ENCODE data around the gene HMGCL.
A peak's percentile ranks its signal among the peaks of the same experiment; 100 is the strongest.
"Not testable (repeated sequence)": the region's sequence is repeated elsewhere in the genome, so short reads cannot be mapped to it uniquely, and the experiment has no call there.

HMGCL gene

GRCh38 chr1:23867542-23867894 lies 42.3 kb upstream of the HMGCL start:
- H3K4me1 Mint-ChIP-seq: peaks cover 21% of the 10 kb centered on the region
- peaks cover 8% of the 10 kb centered on the region for H3K36me3 Mint-ChIP-seq (ENCODE audit: low read depth)
- TF ChIP-seq, protein P1, sequence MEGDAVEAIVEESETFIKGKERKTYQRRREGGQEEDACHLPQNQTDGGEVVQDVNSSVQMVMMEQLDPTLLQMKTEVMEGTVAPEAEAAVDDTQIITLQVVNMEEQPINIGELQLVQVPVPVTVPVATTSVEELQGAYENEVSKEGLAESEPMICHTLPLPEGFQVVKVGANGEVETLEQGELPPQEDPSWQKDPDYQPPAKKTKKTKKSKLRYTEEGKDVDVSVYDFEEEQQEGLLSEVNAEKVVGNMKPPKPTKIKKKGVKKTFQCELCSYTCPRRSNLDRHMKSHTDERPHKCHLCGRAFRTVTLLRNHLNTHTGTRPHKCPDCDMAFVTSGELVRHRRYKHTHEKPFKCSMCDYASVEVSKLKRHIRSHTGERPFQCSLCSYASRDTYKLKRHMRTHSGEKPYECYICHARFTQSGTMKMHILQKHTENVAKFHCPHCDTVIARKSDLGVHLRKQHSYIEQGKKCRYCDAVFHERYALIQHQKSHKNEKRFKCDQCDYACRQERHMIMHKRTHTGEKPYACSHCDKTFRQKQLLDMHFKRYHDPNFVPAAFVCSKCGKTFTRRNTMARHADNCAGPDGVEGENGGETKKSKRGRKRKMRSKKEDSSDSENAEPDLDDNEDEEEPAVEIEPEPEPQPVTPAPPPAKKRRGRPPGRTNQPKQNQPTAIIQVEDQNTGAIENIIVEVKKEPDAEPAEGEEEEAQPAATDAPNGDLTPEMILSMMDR (IDR thresholded peaks at IDR 0.05; ENCODE audit: unreplicated experiment in 3 of 3): no peak
- H3K27ac Mint-ChIP-seq: no peak overlapping the region
- H3K4me3 Mint-ChIP-seq: peak overlapping the region; percentile 82 to 88 (median 87)
- peaks cover 39% of the 10 kb centered on the region for H3K27me3 Mint-ChIP-seq (ENCODE audit: low read depth)
- no peaks in the 10 kb centered on the region for H3K9me3 Mint-ChIP-seq

GRCh38 chr1:23865543-23865930 lies 40.3 kb upstream of the HMGCL start:
- TF ChIP-seq, protein P1 (IDR thresholded peaks at IDR 0.05; ENCODE audit: unreplicated experiment in 3 of 3): no peak
- Mint-ChIP-seq H3K4me3 (peak overlapping the region; percentile 50 to 80 (median 56)), H3K27ac (no peak overlapping the region), H3K36me3 (ENCODE audit: low read depth) (peaks cover 19% of the 10 kb centered on the region), H3K27me3 (ENCODE audit: low read depth) (peaks cover 39% of the 10 kb centered on the region), H3K4me1 (peaks cover 21% of the 10 kb centered on the region), H3K9me3 (no peaks in the 10 kb centered on the region)

DNA sequence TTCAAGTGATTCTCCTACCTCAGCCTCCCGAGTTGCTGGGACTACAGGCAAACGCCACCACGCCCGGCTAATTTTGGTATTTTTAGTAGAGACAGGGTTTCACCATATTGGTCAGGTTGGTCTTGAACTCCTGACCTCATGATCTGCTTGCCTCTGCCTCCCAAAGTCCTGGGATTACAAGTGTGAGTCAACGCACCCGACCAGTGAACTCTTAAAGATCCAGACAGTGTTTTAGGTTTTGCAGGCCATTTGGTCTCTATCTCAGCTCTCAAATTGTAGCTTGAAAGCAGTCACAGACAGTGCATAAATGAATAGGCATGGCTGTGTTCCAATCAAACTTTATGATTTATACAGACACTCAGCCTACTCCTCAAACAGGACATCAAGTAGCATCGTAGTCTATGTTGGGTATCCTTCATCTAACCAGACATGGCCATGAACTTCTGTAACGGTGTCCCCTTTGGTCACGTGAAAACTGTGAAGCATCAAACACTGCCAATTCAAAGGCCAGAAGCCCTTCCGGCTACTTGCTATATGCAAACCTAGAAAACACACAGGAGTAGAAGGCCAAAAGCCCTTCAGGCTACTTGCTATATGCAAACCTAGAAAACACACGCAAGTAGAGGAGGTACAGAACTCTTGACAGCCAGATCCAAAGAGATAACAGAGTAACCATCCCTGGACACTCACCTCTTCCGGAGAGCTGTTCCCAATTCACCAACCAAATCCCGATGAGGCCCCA lies 39.7 kb upstream of the HMGCL start:
- Mint-ChIP-seq H3K36me3 (ENCODE audit: low read depth) (peaks cover 20% of the 10 kb centered on the region), H3K4me3 (peak overlapping the region in 2 of 3 experiments; percentile 56 to 80), H3K27ac (no peak overlapping the region)

DNA sequence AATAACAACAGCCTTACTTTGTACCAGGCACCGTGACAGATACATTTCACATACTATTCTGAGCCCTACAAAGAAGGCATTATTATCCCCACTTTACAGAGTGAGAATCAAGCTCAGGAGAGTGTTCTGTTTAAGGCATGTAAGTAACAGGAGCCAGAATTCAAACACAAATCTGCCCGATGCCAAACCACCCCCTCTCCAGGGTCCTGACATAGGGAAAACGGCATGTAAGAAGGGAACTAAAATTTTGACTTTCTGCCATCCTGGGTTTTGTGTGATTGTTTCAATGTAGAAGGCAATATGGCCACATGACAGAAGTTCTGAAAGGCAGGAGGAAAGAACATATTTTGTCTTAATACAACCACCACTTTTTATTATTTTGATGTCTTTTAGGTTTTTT lies 37.4 kb upstream of the HMGCL start:
- H3K9me3 Mint-ChIP-seq: no peaks in the 10 kb centered on the region

More for the DNA sequence above, 39.7 kb upstream of the HMGCL start:
- Mint-ChIP-seq H3K27me3 (ENCODE audit: low read depth) (peaks cover 34% of the 10 kb centered on the region), H3K4me1 (peaks cover 21% of the 10 kb centered on the region), H3K9me3 (no peaks in the 10 kb centered on the region)
- TF ChIP-seq, protein P1 (IDR thresholded peaks at IDR 0.05; ENCODE audit: unreplicated experiment in 3 of 3): no peak

GRCh38 chr1:23854568-23854967 lies 29.3 kb upstream of the HMGCL start:
- H3K4me3 Mint-ChIP-seq: no peak overlapping the region
- no peaks in the 10 kb centered on the region for H3K27me3 Mint-ChIP-seq (ENCODE audit: low read depth)
- H3K9me3 Mint-ChIP-seq: peaks cover 8% of the 10 kb centered on the region
- peaks cover 41% of the 10 kb centered on the region for H3K36me3 Mint-ChIP-seq (ENCODE audit: low read depth)
- TF ChIP-seq, protein P1 (IDR thresholded peaks at IDR 0.05; ENCODE audit: unreplicated experiment in 3 of 3): no peak
- no peaks in the 10 kb centered on the region for H3K4me1 Mint-ChIP-seq
- no peak overlapping the region for H3K27ac Mint-ChIP-seq

More for the DNA sequence above, 37.4 kb upstream of the HMGCL start:
- Mint-ChIP-seq H3K4me1 (peaks cover 13% of the 10 kb centered on the region), H3K27ac (no peak overlapping the region), H3K36me3 (ENCODE audit: low read depth) (peaks cover 30% of the 10 kb centered on the region), H3K4me3 (no peak overlapping the region), H3K27me3 (ENCODE audit: low read depth) (peaks cover 19% of the 10 kb centered on the region)
- TF ChIP-seq, protein P1 (IDR thresholded peaks at IDR 0.05; ENCODE audit: unreplicated experiment in 3 of 3): no peak

- peaks cover 39% of the 10 kb centered on the region for H3K36me3 Mint-ChIP-seq (ENCODE audit: low read depth)
- not testable (repeated sequence) for H3K27ac Mint-ChIP-seq; H3K4me3 Mint-ChIP-seq; H3K4me1 Mint-ChIP-seq; H3K27me3 Mint-ChIP-seq (ENCODE audit: low read depth); H3K9me3 Mint-ChIP-seq
These were observed 27.9 kb upstream of the HMGCL start for GRCh38 chr1:23853124-23853523.

GRCh38 chr1:23851406-23851805 lies 26.2 kb upstream of the HMGCL start:
- H3K9me3 Mint-ChIP-seq; H3K4me3 Mint-ChIP-seq; H3K4me1 Mint-ChIP-seq; H3K27me3 Mint-ChIP-seq (ENCODE audit: low read depth): not testable (repeated sequence)
- Mint-ChIP-seq H3K27ac (peak overlapping the region in 2 of 3 experiments; percentile 51 to 71), H3K36me3 (ENCODE audit: low read depth) (peaks cover 49% of the 10 kb centered on the region)
